ENCODE measurements around the gene SSH2.

GRCh38 chr17:29973005-29973404 is 43.0 kb upstream of the SSH2 start:
- no peak for TF ChIP-seq GATA3 (IDR thresholded peaks at IDR 0.05; ENCODE audit: low read depth, low read length)
- no peak for TF ChIP-seq GATA2 (IDR thresholded peaks at IDR 0.05; ENCODE audit: low read depth, low read length)
